Measurements from ENCODE around the gene SLC12A7.

DNA sequence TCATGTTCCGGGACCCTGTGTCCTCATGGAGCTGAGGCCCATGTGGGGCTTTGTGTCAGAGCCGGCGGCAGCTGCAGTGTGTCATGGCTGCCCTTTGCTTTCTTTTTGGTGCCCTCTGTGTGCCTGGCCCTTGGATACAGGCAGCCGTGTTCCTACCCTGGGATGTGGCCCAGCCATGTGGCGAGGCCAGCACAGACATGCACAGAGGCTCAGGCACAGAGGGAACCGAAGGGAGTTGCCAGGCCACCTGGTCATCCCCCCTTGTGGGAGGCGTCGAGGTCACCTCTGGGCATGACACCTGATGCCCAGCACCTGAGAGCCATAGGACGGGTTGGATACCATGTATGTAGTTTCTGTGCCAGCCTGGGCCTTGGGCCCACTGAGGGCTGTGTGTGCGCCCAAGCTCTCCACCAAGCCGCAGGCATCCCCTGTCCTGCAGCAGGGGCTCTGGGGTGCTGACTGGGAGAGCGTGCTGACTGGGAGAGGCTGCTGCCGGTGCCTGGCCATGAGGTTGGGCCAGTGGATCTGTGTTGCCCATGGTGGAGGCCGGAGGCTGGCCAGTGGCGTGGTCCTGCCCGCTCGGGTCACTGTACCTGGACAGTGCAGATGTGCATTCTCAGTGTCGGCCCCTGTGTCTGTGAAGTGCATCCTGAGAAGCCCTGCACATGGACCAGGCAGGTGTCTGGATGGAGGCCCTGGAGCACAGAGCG lies 98.5 kb downstream of the SLC12A7 start:
- TF ChIP-seq TAF1 (IDR thresholded peaks at IDR 0.05; ENCODE audit: borderline replicate concordance, insufficient read depth, low read length) = no peak
- TF ChIP-seq POLR2AphosphoS5 (IDR thresholded peaks at IDR 0.05; ENCODE audit: low read depth, low read length) = no peak
- TF ChIP-seq SIN3A (IDR thresholded peaks at IDR 0.05; ENCODE audit: borderline replicate concordance, insufficient read depth, low read length) = no peak
- no peak for TF ChIP-seq FOXP2 (optimal IDR thresholded peaks at IDR 0.05; ENCODE audit: borderline replicate concordance, extremely low read depth, extremely low read length, insufficient read depth)
- no peak for TF ChIP-seq REST (IDR thresholded peaks at IDR 0.05; ENCODE audit: insufficient read depth in 1 of 2, low read depth in 2 of 2, low read length in 2 of 2)

Data from PFSK-1 (cell line).